Measurements from ENCODE around the gene GPR37L1. TPM values are rescaled to one million over a fixed set of nuclear protein-coding genes. Genes with fewer than 3 reads are reported as not detected.

Gene GPR37L1
- total RNA-seq, 2 donors from 2014 or later, result 0.05 to 0.21 TPM

DNA sequence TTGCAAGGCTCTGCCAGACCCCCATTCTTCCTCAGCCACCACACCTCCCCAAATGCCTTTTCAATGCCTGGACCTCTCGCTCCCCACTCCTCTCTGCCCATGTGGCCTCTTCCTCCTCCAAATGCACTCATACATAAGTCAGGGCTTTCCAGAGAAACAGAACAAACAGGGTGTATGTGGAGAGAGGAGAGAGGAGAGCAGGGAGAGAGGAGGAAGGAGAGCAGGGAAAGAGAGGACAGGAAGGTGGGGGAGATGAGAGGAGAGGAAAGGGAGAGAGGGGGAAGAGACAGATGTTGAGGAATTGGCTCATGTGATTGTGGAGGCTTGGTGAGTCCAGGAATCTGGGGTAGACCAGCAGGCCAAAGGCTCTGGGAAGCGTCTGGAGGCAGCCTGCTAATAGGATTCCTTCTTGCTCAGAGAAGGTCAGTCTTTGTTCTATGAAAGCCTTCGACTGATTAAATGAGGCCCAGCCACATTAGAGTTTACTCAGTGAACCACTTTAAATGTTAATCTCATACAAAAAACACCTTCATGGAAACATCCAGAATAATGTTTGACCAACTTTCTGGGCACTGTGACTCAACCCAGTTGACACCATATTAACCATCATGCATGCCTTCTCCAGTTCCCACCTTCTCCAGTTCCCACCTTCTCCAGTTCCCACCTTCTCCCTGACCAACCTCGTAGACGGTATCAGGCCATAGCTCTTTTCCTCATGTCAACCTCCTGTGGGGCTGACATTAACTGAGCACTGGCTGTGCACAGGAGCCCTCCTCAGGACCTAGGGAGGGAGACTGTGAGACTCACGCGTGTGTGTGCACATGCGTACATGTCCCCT is 59.5 kb downstream of the GPR37L1 start:
- no peak for ATAC-seq
- intact Hi-C loops (cut with DNase I), result no loop called here
- DNase-seq, result no peak

Other genes with a start within 250 kb of the GPR37L1 start
- 10 to 100 TPM; 47.5 to 49.0 TPM for gene SHISA4, start 234.0 kb upstream of the GPR37L1 start, total RNA-seq
- 10 to 100 TPM; 21.3 to 36.2 TPM for gene LMOD1, start 176.4 kb upstream of the GPR37L1 start, total RNA-seq
- 10 to 100 TPM; 64.7 to 94.4 TPM for gene TIMM17A, start 167.4 kb upstream of the GPR37L1 start, total RNA-seq
- gene RNPEP, start 140.3 kb upstream of the GPR37L1 start, total RNA-seq, result 10 to 100 TPM; 22.6 to 25.2 TPM
- gene ELF3, start 112.3 kb upstream of the GPR37L1 start, total RNA-seq, result 1 to 10 TPM in 1 of 2 donors, under 1 TPM in 1; 0.59 to 8.5 TPM
- gene ARL8A, start 21.8 kb downstream of the GPR37L1 start, total RNA-seq, result 10 to 100 TPM; 55.6 to 79.8 TPM
- gene PTPN7, start 37.7 kb downstream of the GPR37L1 start, total RNA-seq, result 1 to 10 TPM; 1.3 to 1.9 TPM
- 1 to 10 TPM; 6.0 to 6.1 TPM for gene LGR6, start 70.9 kb downstream of the GPR37L1 start, total RNA-seq
- gene UBE2T, start 219.0 kb downstream of the GPR37L1 start, total RNA-seq, result 10 to 100 TPM in 1 of 2 donors, 1 to 10 TPM in 1; 6.1 to 10.2 TPM
- gene PPP1R12B, start 225.8 kb downstream of the GPR37L1 start, total RNA-seq, result 100 to 1,000 TPM; 416 to 465 TPM